ENCODE results near the gene LRRC18. TPM values are rescaled to one million over a fixed set of nuclear protein-coding genes. Genes with fewer than 3 reads are reported as not detected.

LRRC18 gene
- total and polyA plus RNA-seq, 10 of the 15 experiments (the other 5 are each of a cell fraction or from before 2014, with no cell fraction given), result 0.16 to 0.47 (median 0.24) TPM; not detected in 6

DNA sequence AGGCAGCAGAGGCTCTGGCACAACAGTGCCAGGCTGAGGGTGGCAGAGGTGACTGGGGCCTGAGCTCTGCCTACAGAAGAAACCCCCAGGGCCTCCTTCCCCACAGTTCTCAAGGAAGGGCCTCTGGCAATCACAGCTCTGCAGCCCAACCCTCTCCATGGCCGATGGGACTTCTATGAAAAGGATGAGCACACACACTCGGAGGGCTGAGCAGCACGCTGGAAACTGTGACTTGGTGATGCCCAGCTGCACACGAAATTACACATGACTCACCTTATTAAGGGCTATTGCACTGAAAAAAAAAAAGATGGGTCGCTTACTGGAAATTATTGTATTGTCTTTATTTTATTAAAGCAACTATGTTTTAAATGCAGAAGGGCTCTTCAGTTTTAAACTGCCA lies 42.9 kb upstream of the LRRC18 start:
- RAD21 ChIA-PET (ENCODE audit: unreplicated experiment), result interaction anchor here (1.4 to 1.6 kb wide), 2 partner anchors 325 to 425 kb away, joined by 3 to 5 read pairs; no protein-coding TSS in a partner anchor
- TF ChIP-seq PAX8 (IDR thresholded peaks at IDR 0.05) (no peak), RBBP5 (conservative IDR thresholded peaks at IDR 0.05) (no peak), HCFC1 (IDR thresholded peaks at IDR 0.05; ENCODE audit: low read length) (no peak), ZNF274 (IDR thresholded peaks at IDR 0.05; ENCODE audit: insufficient read depth, insufficient read length) (no peak)
- TF ChIP-seq, protein P1, sequence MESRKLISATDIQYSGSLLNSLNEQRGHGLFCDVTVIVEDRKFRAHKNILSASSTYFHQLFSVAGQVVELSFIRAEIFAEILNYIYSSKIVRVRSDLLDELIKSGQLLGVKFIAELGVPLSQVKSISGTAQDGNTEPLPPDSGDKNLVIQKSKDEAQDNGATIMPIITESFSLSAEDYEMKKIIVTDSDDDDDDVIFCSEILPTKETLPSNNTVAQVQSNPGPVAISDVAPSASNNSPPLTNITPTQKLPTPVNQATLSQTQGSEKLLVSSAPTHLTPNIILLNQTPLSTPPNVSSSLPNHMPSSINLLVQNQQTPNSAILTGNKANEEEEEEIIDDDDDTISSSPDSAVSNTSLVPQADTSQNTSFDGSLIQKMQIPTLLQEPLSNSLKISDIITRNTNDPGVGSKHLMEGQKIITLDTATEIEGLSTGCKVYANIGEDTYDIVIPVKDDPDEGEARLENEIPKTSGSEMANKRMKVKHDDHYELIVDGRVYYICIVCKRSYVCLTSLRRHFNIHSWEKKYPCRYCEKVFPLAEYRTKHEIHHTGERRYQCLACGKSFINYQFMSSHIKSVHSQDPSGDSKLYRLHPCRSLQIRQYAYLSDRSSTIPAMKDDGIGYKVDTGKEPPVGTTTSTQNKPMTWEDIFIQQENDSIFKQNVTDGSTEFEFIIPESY (IDR thresholded peaks at IDR 0.05), result no peak
- H2AFZ ChIP-seq (ENCODE audit: control insufficient read depth, low read depth, low read length), result no peak overlapping the region
- no peak overlapping the region for H3K4me3 ChIP-seq
- no peak overlapping the region for H3K4me2 ChIP-seq (ENCODE audit: control insufficient read depth, insufficient read depth)
- no peaks in the 10 kb centered on the region for H3K27me3 ChIP-seq (replicated peaks in 1 of 2; ENCODE audit: control insufficient read depth in 2 of 2, insufficient read depth in 2 of 2, low read length in 1 of 2)
- H3K36me3 ChIP-seq (ENCODE audit: control insufficient read depth in 2 of 2, insufficient read depth in 2 of 2, low read length in 1 of 2), result peaks cover 14 to 17% of the 10 kb centered on the region in 2 experiments; a peak in 3 of 4 replicates
- POLR2A ChIA-PET, result no interaction called here
- no peaks in the 10 kb centered on the region for H3K79me2 ChIP-seq (ENCODE audit: control insufficient read depth, insufficient read depth, low read length)
- no TSS peak for BruUV-seq (replicated peaks)
- DNase-seq (ENCODE audit: low read depth, low spot score) (no peak), FAIRE-seq (no peak), ATAC-seq (no peak)
- in situ Hi-C loops (cut with MboI), result no loop called here
- no peaks in the 10 kb centered on the region for H4K20me1 ChIP-seq (ENCODE audit: control insufficient read depth, insufficient read depth)
- H3K4me1 ChIP-seq (ENCODE audit: control insufficient read depth, insufficient read depth, low read length), result no peaks in the 10 kb centered on the region
- no peak overlapping the region for H3K27ac ChIP-seq (ENCODE audit: control insufficient read depth, insufficient read depth)
- CTCF ChIA-PET, result interaction anchor here (0.7 to 2.3 kb wide), 6 partner anchors 17 to 531 kb away, joined by 3 to 7 read pairs (median 4); no protein-coding TSS in a partner anchor
- intact Hi-C loops (cut with micrococcal nuclease; ENCODE audit: unreplicated experiment), result loop anchor here (10.0 kb wide), 1 partner anchor 422 kb away; no protein-coding TSS in a partner anchor
- 87% methylated on average over 5 of the region's 5 CpGs for WGBS (ENCODE audit: insufficient coverage, insufficient replicate concordance, low lambda C conversion rate, missing lambda C conversion rate)
- H3K9ac ChIP-seq (ENCODE audit: control insufficient read depth, insufficient read depth, low read length), result no peak overlapping the region
- SMC1A ChIA-PET (ENCODE audit: uncharacterized antibody, unreplicated experiment), result no interaction called here
- no peaks in the 10 kb centered on the region for H3K9me3 ChIP-seq (replicated peaks; ENCODE audit: control insufficient read depth, insufficient read depth, low read length)
